Mesendoderm (in vitro differentiated cells): Measurements from ENCODE around the gene MSANTD2.
A peak's percentile ranks its signal among the peaks of the same experiment; 100 is the strongest.

Experiments used
- DNase-seq: peaks from one replicate; pipeline ENCODE4 v3.0.0; 2013
- H2AK5ac ChIP-seq: 2 replicates; pipeline ENCODE4 v1.6.1; 2013; ENCODE audit warnings: low read length, inconsistent platforms
- H2BK120ac ChIP-seq: 2 replicates; pipeline ENCODE4 v1.6.1; 2013; ENCODE audit warnings: low read depth, mild to moderate bottlenecking, low read length, moderate library complexity, mixed read lengths
- H2BK15ac ChIP-seq: replicated peaks from 2 replicates; pipeline ENCODE4 v1.6.1; 2013; ENCODE audit warnings: low read depth, mild to moderate bottlenecking, moderate library complexity
- H2BK5ac ChIP-seq: 2 replicates; pipeline ENCODE4 v1.6.1; 2013; ENCODE audit warnings: low read length, inconsistent platforms
- H3K18ac ChIP-seq: 2 replicates; pipeline ENCODE4 v1.6.1; 2013; ENCODE audit warnings: mild to moderate bottlenecking, low read length, mixed read lengths
- H3K23ac ChIP-seq: one replicate; pipeline ENCODE4 v1.6.1; 2013; ENCODE audit warnings: low read length
- H3K27ac ChIP-seq: 2 replicates; pipeline ENCODE4 v1.5.1; 2013; ENCODE audit warnings: low read depth, mild to moderate bottlenecking, inconsistent platforms, low read length, moderate library complexity
- H3K27me3 ChIP-seq: 2 replicates; pipeline ENCODE4 v1.6.1; 2013; ENCODE audit warnings: low read length, control low read depth, mild to moderate bottlenecking, inconsistent platforms; ENCODE audit not compliant: insufficient read depth, poor library complexity
- H3K36me3 ChIP-seq: 2 replicates; pipeline ENCODE4 v1.6.1; 2013; ENCODE audit warnings: low read length, inconsistent platforms; ENCODE audit not compliant: control insufficient read depth, insufficient read depth
- H3K4ac ChIP-seq: one replicate; pipeline ENCODE4 v1.6.1; 2013; ENCODE audit warnings: low read depth, mild to moderate bottlenecking, low read length, moderate library complexity
- H3K4me1 ChIP-seq: 2 replicates; pipeline ENCODE4 v1.6.1; 2013; ENCODE audit warnings: low read depth, low read length, inconsistent platforms; ENCODE audit not compliant: control insufficient read depth
- H3K4me2 ChIP-seq: 2 replicates; pipeline ENCODE4 v1.6.1; 2013; ENCODE audit warnings: low read length
- H3K4me3 ChIP-seq: 2 replicates; pipeline ENCODE4 v1.5.1; 2013; ENCODE audit warnings: mild to moderate bottlenecking, low read length
- H3K56ac ChIP-seq: one replicate; pipeline ENCODE4 v1.6.1; 2013; ENCODE audit warnings: low read length
- H3K79me1 ChIP-seq: 2 replicates; pipeline ENCODE4 v1.6.1; 2013; ENCODE audit warnings: low read length, inconsistent platforms
- H3K79me2 ChIP-seq: 2 replicates; pipeline ENCODE4 v1.6.1; 2013; ENCODE audit warnings: mild to moderate bottlenecking, low read length; ENCODE audit not compliant: control insufficient read depth, insufficient read depth
- H3K9ac ChIP-seq: 2 replicates; pipeline ENCODE4 v1.6.1; 2013; ENCODE audit warnings: low read length, inconsistent platforms
- H4K5ac ChIP-seq: one replicate; pipeline ENCODE4 v1.6.1; 2013; ENCODE audit warnings: low read length
- H4K8ac ChIP-seq: one replicate; pipeline ENCODE4 v1.6.1; 2013; ENCODE audit warnings: low read depth, mild to moderate bottlenecking, control low read depth, low read length, moderate library complexity
- WGBS: extraction: QIAGEN DNeasy Blood & Tissue Kit; methylation state at CpG from one replicate; pipeline ENCODE4 v1.1.7; 2013; ENCODE audit warnings: low lambda C conversion rate, missing lambda C conversion rate; ENCODE audit not compliant: insufficient coverage; ENCODE audit errors: extremely low coverage; 5-methylcytosine and 5-hydroxymethylcytosine counted together

The MSANTD2 gene

DNA sequence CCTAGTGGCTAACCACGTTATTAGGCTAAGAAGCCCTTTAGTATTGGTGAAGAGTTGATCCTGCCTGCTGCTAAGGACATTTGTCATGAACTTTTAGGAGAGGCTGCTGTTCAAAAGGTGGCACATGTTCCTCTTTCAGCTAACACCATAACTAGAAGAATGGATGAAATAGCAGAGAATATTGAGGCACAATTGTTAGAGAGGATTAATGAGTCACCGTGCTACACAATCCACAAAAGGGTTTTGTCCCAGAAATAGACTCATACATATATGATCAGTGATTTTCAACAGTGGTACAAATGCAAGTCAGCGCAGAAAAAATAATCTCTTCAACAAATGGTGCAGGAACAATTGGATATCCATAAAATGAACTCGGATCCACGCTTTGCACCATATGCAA is 7.0 kb upstream of the MSANTD2 start:
- Histone ChIP-seq H3K4me1 (no peaks in the 10 kb centered on the region), H3K18ac (no peak overlapping the region), H3K79me2 (no peaks in the 10 kb centered on the region), H3K79me1 (no peaks in the 10 kb centered on the region), H3K27me3 (no peaks in the 10 kb centered on the region), H2BK15ac (no peak overlapping the region), H2BK5ac (no peak overlapping the region), H3K23ac (no peak overlapping the region), H2BK120ac (no peak overlapping the region), H3K4ac (no peak overlapping the region), H3K4me3 (no peak overlapping the region), H3K27ac (no peak overlapping the region), H3K9ac (no peak overlapping the region), H3K4me2 (no peak overlapping the region), H4K5ac (no peak overlapping the region), H3K36me3 (no peaks in the 10 kb centered on the region), H2AK5ac (no peak overlapping the region), H4K8ac (no peak overlapping the region), H3K56ac (no peak overlapping the region)
- DNase-seq = no peak
- WGBS = no CpG with 5 or more reads among the region's 5 CpGs

DNA sequence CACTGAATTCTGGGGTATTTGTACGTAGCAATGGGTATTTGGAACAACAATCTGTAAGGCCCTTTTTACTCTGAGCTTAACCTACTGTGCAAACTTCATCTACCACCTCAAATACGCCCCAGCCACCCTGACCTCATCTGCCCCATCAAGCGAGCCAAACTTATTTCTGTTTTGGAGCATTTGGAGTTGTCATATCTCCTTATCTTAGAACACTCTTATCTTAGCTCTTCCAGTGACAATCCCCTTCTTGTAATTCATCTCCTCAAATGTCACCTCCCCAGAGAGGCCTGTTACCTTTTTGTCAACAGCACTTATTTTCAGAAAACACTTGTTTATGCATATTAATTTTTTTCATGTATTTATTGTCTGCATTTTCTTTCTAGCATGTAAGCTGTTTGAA is 4.7 kb upstream of the MSANTD2 start:
- no peak overlapping the region for H3K4me2 ChIP-seq
- peaks cover 2% of the 10 kb centered on the region for H3K4me1 ChIP-seq
- H3K79me2 ChIP-seq = no peaks in the 10 kb centered on the region
- H4K8ac ChIP-seq = no peak overlapping the region
- H3K23ac ChIP-seq = no peak overlapping the region
- H3K79me1 ChIP-seq = no peaks in the 10 kb centered on the region
- no peak overlapping the region for H3K4ac ChIP-seq
- H2AK5ac ChIP-seq = no peak overlapping the region
- H3K4me3 ChIP-seq = no peak overlapping the region
- H3K36me3 ChIP-seq = no peaks in the 10 kb centered on the region
- no peak overlapping the region for H2BK15ac ChIP-seq
- no peak overlapping the region for H4K5ac ChIP-seq
- H3K27me3 ChIP-seq = no peaks in the 10 kb centered on the region
- H3K27ac ChIP-seq = no peak overlapping the region
- no peak overlapping the region for H3K56ac ChIP-seq
- no peak overlapping the region for H3K18ac ChIP-seq
- no peak overlapping the region for H2BK120ac ChIP-seq
- H2BK5ac ChIP-seq = no peak overlapping the region
- DNase-seq = no peak
- H3K9ac ChIP-seq = no peak overlapping the region
- WGBS = no CpG with 5 or more reads among the region's 3 CpGs

DNA sequence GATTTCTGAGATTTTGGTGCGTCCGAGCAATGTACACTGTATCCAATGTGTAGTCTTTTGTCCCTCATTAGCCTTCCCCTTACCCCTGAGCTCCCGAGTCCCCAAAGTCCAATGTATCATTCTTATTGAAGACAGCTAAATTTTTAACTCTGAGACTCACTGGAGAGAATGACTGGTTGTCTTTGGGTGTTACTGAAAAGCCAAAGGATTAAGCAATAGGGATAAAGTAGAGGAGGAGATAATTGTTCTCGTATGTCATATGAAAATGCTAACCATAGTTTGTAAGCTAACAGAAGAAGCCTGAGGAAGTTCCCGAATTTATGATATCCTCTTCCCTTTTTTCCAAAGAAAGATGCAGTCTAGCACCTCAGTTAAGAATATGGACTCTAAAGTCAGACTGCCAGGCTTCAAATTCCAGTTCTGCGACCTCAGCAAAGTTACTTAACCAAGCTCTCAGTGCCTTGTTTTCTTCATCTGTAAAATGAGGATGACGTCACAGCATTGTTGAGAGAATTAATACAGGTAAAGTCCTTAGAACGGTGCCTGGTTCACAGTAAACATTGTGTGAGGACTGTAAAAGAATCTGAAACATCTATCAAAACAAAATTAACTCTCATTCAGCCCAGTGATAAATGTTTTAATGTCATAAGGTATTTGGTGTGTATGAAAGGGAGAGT is 1.6 kb upstream of the MSANTD2 start:
- H2BK15ac ChIP-seq = no peak overlapping the region
- no peak overlapping the region for H3K23ac ChIP-seq
- H3K27ac ChIP-seq = no peak overlapping the region
- H2BK120ac ChIP-seq = no peak overlapping the region
- no peaks in the 10 kb centered on the region for H3K36me3 ChIP-seq
- no peak overlapping the region for H3K4ac ChIP-seq
- DNase-seq = peak; percentile 51
- H2BK5ac ChIP-seq = no peak overlapping the region
- peaks cover 24% of the 10 kb centered on the region for H3K79me2 ChIP-seq
- peaks cover 2% of the 10 kb centered on the region for H3K4me1 ChIP-seq
- H3K27me3 ChIP-seq = no peaks in the 10 kb centered on the region
- no peak overlapping the region for H3K56ac ChIP-seq
- H3K18ac ChIP-seq = no peak overlapping the region
- H3K9ac ChIP-seq = no peak overlapping the region
- H3K4me2 ChIP-seq = no peak overlapping the region
- H4K5ac ChIP-seq = no peak overlapping the region
- H2AK5ac ChIP-seq = no peak overlapping the region
- H3K79me1 ChIP-seq = no peaks in the 10 kb centered on the region
- no peak overlapping the region for H3K4me3 ChIP-seq
- WGBS = no CpG with 5 or more reads among the region's 8 CpGs
- H4K8ac ChIP-seq = no peak overlapping the region

DNA sequence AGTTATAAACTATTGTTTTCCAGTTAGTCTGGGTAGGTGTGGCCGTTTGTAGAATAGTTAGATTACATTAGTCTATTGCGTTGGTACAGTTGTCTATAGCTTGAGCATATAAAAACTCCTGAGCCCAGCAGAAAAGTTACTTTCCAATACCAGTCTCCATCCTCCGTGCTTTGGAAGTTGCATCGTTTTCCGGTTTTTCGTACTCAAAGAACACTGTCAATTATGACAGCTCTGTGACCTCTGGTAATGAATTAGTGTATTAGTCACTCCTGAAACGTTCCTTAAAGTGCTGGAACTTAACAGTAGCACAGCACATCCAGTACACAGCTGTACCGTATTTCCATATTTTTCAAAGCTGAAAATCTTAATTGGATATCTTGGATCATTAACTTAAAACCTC is 808 bp upstream of the MSANTD2 start:
- no peak for DNase-seq
- Histone ChIP-seq H3K18ac (no peak overlapping the region), H3K27me3 (no peaks in the 10 kb centered on the region), H3K4me2 (peak overlapping the region; percentile 68), H3K79me2 (peaks cover 31% of the 10 kb centered on the region), H3K36me3 (no peaks in the 10 kb centered on the region), H3K9ac (peak overlapping the region; percentile 78), H2BK5ac (no peak overlapping the region), H2BK15ac (no peak overlapping the region), H3K23ac (no peak overlapping the region), H3K4me1 (peaks cover 2% of the 10 kb centered on the region), H3K4ac (no peak overlapping the region), H2AK5ac (no peak overlapping the region), H3K27ac (peak overlapping the region; percentile 98), H2BK120ac (no peak overlapping the region), H4K8ac (no peak overlapping the region), H4K5ac (no peak overlapping the region), H3K4me3 (no peak overlapping the region), H3K56ac (peak overlapping the region; percentile 87), H3K79me1 (peaks cover 2% of the 10 kb centered on the region)
- WGBS = no CpG with 5 or more reads among the region's 8 CpGs

DNA sequence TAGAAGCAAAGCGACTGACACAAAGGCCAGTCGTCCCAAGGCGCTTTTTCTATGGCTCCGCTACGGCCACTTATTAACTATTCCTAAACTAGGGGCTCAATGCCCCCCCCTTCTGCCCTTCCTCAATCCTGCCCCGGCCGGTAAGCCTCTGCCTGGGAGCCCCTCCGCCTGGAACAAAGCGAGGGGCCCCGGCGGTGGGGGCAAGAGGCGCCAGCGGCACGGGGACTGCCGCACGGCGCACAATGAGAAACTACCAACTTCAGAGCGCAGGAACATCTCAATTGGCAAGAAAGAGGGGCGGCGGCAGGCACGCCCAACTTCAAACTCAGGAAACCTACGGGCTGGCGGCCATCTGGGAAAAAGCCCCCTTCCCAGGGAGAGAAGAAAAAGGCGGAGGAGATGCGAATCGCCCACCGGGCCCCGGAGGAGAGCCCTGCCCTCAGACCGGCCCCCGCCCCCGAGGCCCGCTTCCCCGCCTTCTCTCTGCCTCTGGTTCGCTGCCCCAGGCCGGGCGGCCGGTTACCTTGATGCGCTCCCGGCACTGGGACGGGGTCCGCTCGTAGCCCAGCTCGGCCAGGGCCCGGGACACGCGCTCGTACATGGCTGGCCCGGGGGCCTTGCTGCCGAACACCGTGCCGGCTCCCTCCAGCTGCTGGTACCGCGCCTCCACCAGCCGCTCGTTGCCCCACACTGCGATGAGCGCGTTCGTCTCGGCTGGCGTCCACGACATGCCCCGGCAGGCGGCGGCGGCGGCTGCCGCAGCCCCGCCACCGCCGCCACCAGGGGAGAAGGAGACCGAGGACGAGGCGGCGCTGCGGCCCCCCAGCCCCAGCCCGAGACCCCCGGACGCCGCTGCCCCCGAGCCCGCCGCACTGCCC is 619 bp downstream of the MSANTD2 start:
- Histone ChIP-seq H3K4ac (peak overlapping the region; percentile 85), H3K4me2 (peak overlapping the region; percentile 78), H3K27ac (peak overlapping the region; percentile 98), H4K5ac (no peak overlapping the region), H3K4me3 (peak overlapping the region; percentile 73), H3K56ac (peak overlapping the region; percentile 96), H3K18ac (peak overlapping the region; percentile 100), H2BK5ac (no peak overlapping the region), H3K9ac (peak overlapping the region; percentile 78), H3K4me1 (peaks cover 2% of the 10 kb centered on the region), H2BK15ac (no peak overlapping the region), H3K36me3 (no peaks in the 10 kb centered on the region), H4K8ac (peak overlapping the region; percentile 43), H3K79me1 (peaks cover 2% of the 10 kb centered on the region), H3K23ac (peak overlapping the region; percentile 54), H3K79me2 (peaks cover 42% of the 10 kb centered on the region), H2BK120ac (no peak overlapping the region), H3K27me3 (no peaks in the 10 kb centered on the region), H2AK5ac (no peak overlapping the region)
- no CpG with 5 or more reads among the region's 83 CpGs for WGBS
- peak; percentile 63 for DNase-seq
